ENCODE measurements around the gene NKX2-1. TPM values are rescaled to one million over a fixed set of nuclear protein-coding genes. Genes with fewer than 3 reads are reported as not detected.
"Not testable (repeated sequence)": the region's sequence is repeated elsewhere in the genome, so short reads cannot be mapped to it uniquely, and the experiment has no call there.

Gene NKX2-1
- polyA plus RNA-seq = under 1 TPM in 1 of 2 donors, not detected in 1; 0.04 TPM

GRCh38 chr14:36519431-36520321 is at the start of gene NKX2-1:
TSS of gene NKX2-1 (minus strand) at chr14:36520232. CDS start at chr14:36520129, 103 bp downstream.
- peak within 1 kb of the TSS; percentile 34 to 55 for H3K4me3 ChIP-seq (ENCODE audit: low read depth in 1 of 2, low read length in 2 of 2)
- H3K9me3 ChIP-seq (ENCODE audit: control insufficient read depth in 2 of 2, insufficient read depth in 1 of 2, low read depth in 1 of 2, low read length in 1 of 2) = peaks cover 0 to 8% of the 10 kb centered on the region in 2 donors
- peaks cover 7 to 67% of the 10 kb centered on the region in 2 donors for H3K27me3 ChIP-seq (ENCODE audit: control insufficient read depth in 1 of 2, insufficient read depth in 2 of 2, low read length in 2 of 2)
- H3K27ac ChIP-seq (ENCODE audit: low read depth in 2 of 2, low read length in 1 of 2) = no peak within 1 kb of the TSS
- H3K4me1 ChIP-seq (ENCODE audit: control insufficient read depth in 2 of 2, insufficient read depth in 2 of 2, low read length in 1 of 2) = peaks cover 16 to 31% of the 10 kb centered on the region in 2 donors
- no peaks in the 10 kb centered on the region for H3K36me3 ChIP-seq (ENCODE audit: control insufficient read depth in 2 of 2, insufficient read depth in 2 of 2, low read length in 1 of 2)
- WGBS, 2 donors = 3% methylated on average over 44 to 49 of the region's 49 CpGs

DNA sequence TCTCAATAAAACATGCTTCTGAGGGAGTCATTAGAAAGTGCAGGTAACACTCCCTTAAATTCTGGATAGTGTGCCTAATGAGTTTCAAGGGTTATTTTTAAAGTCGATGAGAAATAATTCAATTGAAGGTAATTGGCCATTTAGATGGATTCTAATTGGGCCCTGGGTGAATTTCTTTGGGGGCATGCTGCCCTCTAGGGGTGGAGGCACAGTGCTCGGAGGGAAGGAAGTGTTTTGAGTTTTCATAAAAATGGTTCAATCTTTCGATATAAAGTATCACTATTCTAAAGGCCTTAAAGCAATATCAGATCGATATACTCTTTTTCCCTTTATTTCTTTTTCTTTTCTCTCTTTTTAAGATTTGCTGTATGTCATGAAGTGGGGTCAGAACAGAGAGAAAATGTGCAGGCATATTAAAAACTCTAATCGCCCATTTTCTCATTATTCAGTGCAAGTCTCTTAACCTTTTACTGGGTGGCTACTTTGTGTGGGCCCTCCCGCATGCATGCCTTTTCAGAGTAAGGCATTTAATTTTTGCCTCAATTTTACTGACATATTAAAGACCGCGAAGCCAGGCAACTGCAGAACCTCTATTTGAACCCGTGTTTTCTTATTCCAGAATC is 36.9 kb upstream of the NKX2-1 start:
- Histone ChIP-seq H3K9me3 (ENCODE audit: control insufficient read depth in 2 of 2, insufficient read depth in 1 of 2, low read depth in 1 of 2, low read length in 1 of 2) (no peaks in the 10 kb centered on the region), H3K4me3 (ENCODE audit: low read depth in 1 of 2, low read length in 2 of 2) (no peak overlapping the region), H3K27ac (ENCODE audit: low read depth in 2 of 2, low read length in 1 of 2) (no peak overlapping the region), H3K4me1 (ENCODE audit: control insufficient read depth in 2 of 2, insufficient read depth in 2 of 2, low read length in 1 of 2) (no peaks in the 10 kb centered on the region), H3K27me3 (ENCODE audit: control insufficient read depth in 1 of 2, insufficient read depth in 2 of 2, low read length in 2 of 2) (no peaks in the 10 kb centered on the region), H3K36me3 (ENCODE audit: control insufficient read depth in 2 of 2, insufficient read depth in 2 of 2, low read length in 1 of 2) (no peaks in the 10 kb centered on the region)
- whole genome bisulfite sequencing, 2 donors = 62 to 67% methylated on average over 9 of the region's 9 CpGs

- WGBS, 2 donors = 74 to 81% methylated on average over 6 of the region's 6 CpGs
- Histone ChIP-seq H3K9me3 (ENCODE audit: control insufficient read depth in 2 of 2, insufficient read depth in 1 of 2, low read depth in 1 of 2, low read length in 1 of 2) (no peaks in the 10 kb centered on the region), H3K4me3 (ENCODE audit: low read depth in 1 of 2, low read length in 2 of 2) (no peak overlapping the region), H3K4me1 (ENCODE audit: control insufficient read depth in 2 of 2, insufficient read depth in 2 of 2, low read length in 1 of 2) (no peaks in the 10 kb centered on the region), H3K27me3 (ENCODE audit: control insufficient read depth in 1 of 2, insufficient read depth in 2 of 2, low read length in 2 of 2) (no peaks in the 10 kb centered on the region), H3K27ac (ENCODE audit: low read depth in 2 of 2, low read length in 1 of 2) (no peak overlapping the region), H3K36me3 (ENCODE audit: control insufficient read depth in 2 of 2, insufficient read depth in 2 of 2, low read length in 1 of 2) (no peaks in the 10 kb centered on the region)
Measured at GRCh38 chr14:36555998-36556743, 36.1 kb upstream of the NKX2-1 start.

DNA sequence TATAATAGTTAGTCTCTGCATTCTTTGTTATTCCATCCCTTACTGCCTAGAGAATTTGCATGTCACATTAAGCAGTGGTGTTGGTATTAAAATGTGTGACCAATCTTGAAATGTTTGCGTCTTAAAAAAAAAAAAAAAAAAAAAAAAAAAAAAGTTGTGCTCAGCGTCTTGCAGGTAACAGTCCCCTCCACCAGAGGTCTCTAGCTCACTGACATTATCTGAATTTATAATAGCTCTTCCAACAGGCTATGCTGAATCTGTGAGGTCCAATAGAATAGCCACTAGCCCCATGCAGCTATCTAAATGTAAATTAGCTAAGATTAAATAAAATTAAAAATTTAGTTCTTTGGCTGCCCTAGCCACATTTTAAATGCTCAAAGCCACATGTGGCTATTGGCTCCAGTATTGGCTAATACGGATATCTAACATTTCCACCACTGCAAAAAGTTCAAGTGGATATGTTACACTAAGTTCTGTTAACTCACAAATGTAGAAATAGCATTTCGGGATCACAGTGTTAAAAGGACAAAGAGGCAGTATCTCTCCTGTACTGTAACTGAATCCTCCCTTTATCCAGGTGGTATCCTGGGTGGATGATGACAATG is 33.7 kb upstream of the NKX2-1 start:
- Histone ChIP-seq H3K27ac (ENCODE audit: low read depth in 2 of 2, low read length in 1 of 2) (no peak overlapping the region), H3K9me3 (ENCODE audit: control insufficient read depth in 2 of 2, insufficient read depth in 1 of 2, low read depth in 1 of 2, low read length in 1 of 2) (no peaks in the 10 kb centered on the region), H3K4me1 (ENCODE audit: control insufficient read depth in 2 of 2, insufficient read depth in 2 of 2, low read length in 1 of 2) (no peaks in the 10 kb centered on the region), H3K27me3 (ENCODE audit: control insufficient read depth in 1 of 2, insufficient read depth in 2 of 2, low read length in 2 of 2) (peaks cover 0 to 2% of the 10 kb centered on the region in 2 donors), H3K36me3 (ENCODE audit: control insufficient read depth in 2 of 2, insufficient read depth in 2 of 2, low read length in 1 of 2) (no peaks in the 10 kb centered on the region), H3K4me3 (ENCODE audit: low read depth in 1 of 2, low read length in 2 of 2) (no peak overlapping the region)
- WGBS, 2 donors = 35 to 40% methylated on average over 4 of the region's 4 CpGs

GRCh38 chr14:36550899-36551298 is 30.9 kb upstream of the NKX2-1 start:
- Histone ChIP-seq H3K27ac (ENCODE audit: low read depth in 2 of 2, low read length in 1 of 2) (no peak overlapping the region), H3K36me3 (ENCODE audit: control insufficient read depth in 2 of 2, insufficient read depth in 2 of 2, low read length in 1 of 2) (no peaks in the 10 kb centered on the region), H3K4me1 (ENCODE audit: control insufficient read depth in 2 of 2, insufficient read depth in 2 of 2, low read length in 1 of 2) (no peaks in the 10 kb centered on the region), H3K9me3 (ENCODE audit: control insufficient read depth in 2 of 2, insufficient read depth in 1 of 2, low read depth in 1 of 2, low read length in 1 of 2) (no peaks in the 10 kb centered on the region), H3K27me3 (ENCODE audit: control insufficient read depth in 1 of 2, insufficient read depth in 2 of 2, low read length in 2 of 2) (peaks cover 0 to 2% of the 10 kb centered on the region in 2 donors), H3K4me3 (ENCODE audit: low read depth in 1 of 2, low read length in 2 of 2) (no peak overlapping the region)
- WGBS, 2 donors = 37 to 42% methylated on average over 1 of the region's 1 CpG

- not testable (repeated sequence) for H3K27me3 ChIP-seq (ENCODE audit: control insufficient read depth in 1 of 2, insufficient read depth in 2 of 2, low read length in 2 of 2); H3K27ac ChIP-seq (ENCODE audit: low read depth in 2 of 2, low read length in 1 of 2); H3K9me3 ChIP-seq (ENCODE audit: control insufficient read depth in 2 of 2, insufficient read depth in 1 of 2, low read depth in 1 of 2, low read length in 1 of 2); H3K4me3 ChIP-seq (ENCODE audit: low read depth in 1 of 2, low read length in 2 of 2); H3K36me3 ChIP-seq (ENCODE audit: control insufficient read depth in 2 of 2, insufficient read depth in 2 of 2, low read length in 1 of 2); H3K4me1 ChIP-seq (ENCODE audit: control insufficient read depth in 2 of 2, insufficient read depth in 2 of 2, low read length in 1 of 2)
- 96% methylated on average over 16 of the region's 16 CpGs for WGBS, 2 donors
Measured at GRCh38 chr14:36544280-36544679, 24.2 kb upstream of the NKX2-1 start.

- Histone ChIP-seq H3K36me3 (ENCODE audit: control insufficient read depth in 2 of 2, insufficient read depth in 2 of 2, low read length in 1 of 2) (no peaks in the 10 kb centered on the region), H3K4me3 (ENCODE audit: low read depth in 1 of 2, low read length in 2 of 2) (no peak overlapping the region), H3K27me3 (ENCODE audit: control insufficient read depth in 1 of 2, insufficient read depth in 2 of 2, low read length in 2 of 2) (no peaks in the 10 kb centered on the region), H3K4me1 (ENCODE audit: control insufficient read depth in 2 of 2, insufficient read depth in 2 of 2, low read length in 1 of 2) (no peaks in the 10 kb centered on the region), H3K9me3 (ENCODE audit: control insufficient read depth in 2 of 2, insufficient read depth in 1 of 2, low read depth in 1 of 2, low read length in 1 of 2) (no peaks in the 10 kb centered on the region), H3K27ac (ENCODE audit: low read depth in 2 of 2, low read length in 1 of 2) (no peak overlapping the region)
- 84 to 85% methylated on average over 1 of the region's 1 CpG for WGBS, 2 donors
Measured at GRCh38 chr14:36538051-36538450, 18.0 kb upstream of the NKX2-1 start.

DNA sequence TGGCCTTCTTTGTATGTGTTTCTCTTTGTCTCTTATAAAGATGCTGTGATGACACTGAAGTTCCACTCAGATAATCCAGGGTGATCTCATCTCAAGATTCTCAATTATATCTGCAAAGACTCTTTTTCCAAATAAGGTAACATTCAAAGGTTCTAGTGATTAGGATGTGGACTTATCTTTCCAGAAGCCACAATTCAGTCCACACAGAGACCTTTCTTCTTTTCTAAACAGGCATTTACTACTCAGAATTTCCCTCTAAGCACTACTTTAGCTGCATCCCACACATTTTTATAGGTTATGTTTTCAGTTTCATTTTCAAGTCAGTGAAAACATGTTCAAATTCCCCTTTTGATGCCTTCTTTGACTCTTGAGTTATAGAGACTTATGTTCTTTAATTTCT is 9.0 kb upstream of the NKX2-1 start:
- H3K4me3 ChIP-seq (ENCODE audit: low read depth in 1 of 2, low read length in 2 of 2) = no peak overlapping the region
- H3K9me3 ChIP-seq (ENCODE audit: control insufficient read depth in 2 of 2, insufficient read depth in 1 of 2, low read depth in 1 of 2, low read length in 1 of 2) = peaks cover 0 to 3% of the 10 kb centered on the region in 2 donors
- H3K27me3 ChIP-seq (ENCODE audit: control insufficient read depth in 1 of 2, insufficient read depth in 2 of 2, low read length in 2 of 2) = peaks cover 5 to 26% of the 10 kb centered on the region in 2 donors
- H3K4me1 ChIP-seq (ENCODE audit: control insufficient read depth in 2 of 2, insufficient read depth in 2 of 2, low read length in 1 of 2) = peaks cover 0 to 3% of the 10 kb centered on the region in 2 donors
- H3K36me3 ChIP-seq (ENCODE audit: control insufficient read depth in 2 of 2, insufficient read depth in 2 of 2, low read length in 1 of 2) = no peaks in the 10 kb centered on the region
- H3K27ac ChIP-seq (ENCODE audit: low read depth in 2 of 2, low read length in 1 of 2) = no peak overlapping the region

DNA sequence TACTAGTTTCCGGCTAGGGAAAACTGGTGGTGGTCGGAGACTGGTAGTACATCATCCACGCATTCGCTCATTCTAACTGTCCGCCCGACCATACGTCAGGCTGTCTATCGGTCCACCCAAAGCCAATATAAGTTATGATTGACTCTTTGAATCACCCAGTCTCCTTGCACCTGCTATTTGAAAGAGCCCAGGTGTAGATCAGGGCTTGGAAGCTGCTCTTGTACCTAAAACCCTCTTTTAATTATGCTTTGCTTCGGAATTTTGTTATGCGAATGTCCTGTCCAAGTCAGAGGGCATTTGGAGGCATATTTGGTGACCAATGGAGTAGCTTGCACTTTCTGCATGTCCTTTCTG is 5.7 kb upstream of the NKX2-1 start:
- H3K27ac ChIP-seq (ENCODE audit: low read depth in 2 of 2, low read length in 1 of 2) = no peak overlapping the region
- peaks cover 5 to 51% of the 10 kb centered on the region in 2 donors for H3K27me3 ChIP-seq (ENCODE audit: control insufficient read depth in 1 of 2, insufficient read depth in 2 of 2, low read length in 2 of 2)
- H3K4me3 ChIP-seq (ENCODE audit: low read depth in 1 of 2, low read length in 2 of 2) = no peak overlapping the region
- no peaks in the 10 kb centered on the region for H3K36me3 ChIP-seq (ENCODE audit: control insufficient read depth in 2 of 2, insufficient read depth in 2 of 2, low read length in 1 of 2)
- WGBS, 2 donors = 12 to 16% methylated on average over 10 of the region's 10 CpGs
- H3K9me3 ChIP-seq (ENCODE audit: control insufficient read depth in 2 of 2, insufficient read depth in 1 of 2, low read depth in 1 of 2, low read length in 1 of 2) = peaks cover 0 to 11% of the 10 kb centered on the region in 2 donors
- H3K4me1 ChIP-seq (ENCODE audit: control insufficient read depth in 2 of 2, insufficient read depth in 2 of 2, low read length in 1 of 2) = peaks cover 8 to 9% of the 10 kb centered on the region in 2 donors
